GM21619 (cell line): Measurements from ENCODE around the gene TXNL4B.

Experiments
- ATAC-seq: cut with Tn5 transposase; IDR thresholded peaks from one replicate; pipeline ENCODE4 v1.9.1; 2021; ENCODE audit not compliant: unreplicated experiment

TXNL4B gene

DNA sequence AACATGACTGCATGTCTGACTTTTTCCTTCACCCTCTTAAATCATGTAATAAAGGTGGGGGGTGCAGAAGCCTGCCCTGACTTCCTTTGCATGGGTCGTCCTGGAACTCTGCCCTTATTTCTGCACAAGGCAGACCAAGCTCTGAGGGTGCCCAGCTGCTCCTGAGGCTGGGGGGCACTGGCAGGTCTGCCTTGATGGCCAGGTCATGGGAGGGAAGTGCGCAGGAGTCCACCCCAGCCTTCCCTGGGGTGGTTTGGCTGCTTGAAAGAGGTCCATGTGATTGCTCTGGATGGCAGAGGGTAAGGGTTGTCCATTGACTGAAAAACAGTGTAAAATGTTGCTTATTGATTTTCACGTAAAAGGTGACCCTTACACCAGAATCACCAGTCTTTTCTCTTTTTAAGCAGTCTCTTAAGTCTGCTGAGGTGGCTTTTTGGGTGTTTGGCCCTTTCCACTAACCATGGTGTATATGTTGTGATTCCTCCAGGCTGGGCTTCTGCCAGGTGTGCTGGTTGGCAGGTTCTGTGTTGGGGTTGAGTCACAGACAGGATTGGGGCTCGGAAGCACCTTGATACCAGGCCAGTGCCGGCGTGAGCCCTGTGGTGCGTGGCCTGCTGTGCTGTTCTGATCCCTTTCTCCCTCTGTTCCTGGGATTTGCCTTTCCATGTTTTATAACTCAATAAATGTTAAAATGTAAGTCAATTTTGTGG lies 19.6 kb upstream of the TXNL4B start:
- no peak for ATAC-seq

- no peak for ATAC-seq
Measured at GRCh38 chr16:72112452-72112792, 19.0 kb upstream of the TXNL4B start.

- no peak for ATAC-seq
Measured at GRCh38 chr16:72111657-72112451, 18.4 kb upstream of the TXNL4B start.

- no peak for ATAC-seq
Measured at GRCh38 chr16:72110662-72111615, 17.5 kb upstream of the TXNL4B start.

- ATAC-seq, result no peak
Measured at GRCh38 chr16:72109966-72110530, 16.6 kb upstream of the TXNL4B start.

DNA sequence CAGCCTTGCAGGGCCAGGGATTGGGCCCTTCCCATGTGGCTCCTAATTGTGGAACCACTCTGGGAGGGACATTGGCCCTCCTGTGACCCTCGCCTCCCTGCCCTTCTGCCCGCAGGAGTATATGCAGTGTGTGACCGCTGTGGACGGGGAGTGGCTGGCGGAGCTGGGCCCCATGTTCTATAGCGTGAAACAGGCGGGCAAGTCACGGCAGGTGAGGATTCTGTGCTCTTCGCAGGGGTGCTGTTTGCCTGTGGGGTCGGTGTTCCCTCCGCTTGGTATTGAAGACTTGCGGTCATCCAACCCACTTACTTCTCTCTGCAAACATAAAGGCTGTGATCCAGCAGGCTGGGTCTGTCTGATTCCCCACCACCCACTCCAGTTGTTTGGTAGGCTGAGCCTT lies 15.9 kb upstream of the TXNL4B start:
- ATAC-seq, result no peak

- ATAC-seq, result no peak
Measured at GRCh38 chr16:72108353-72109102, 15.1 kb upstream of the TXNL4B start.

DNA sequence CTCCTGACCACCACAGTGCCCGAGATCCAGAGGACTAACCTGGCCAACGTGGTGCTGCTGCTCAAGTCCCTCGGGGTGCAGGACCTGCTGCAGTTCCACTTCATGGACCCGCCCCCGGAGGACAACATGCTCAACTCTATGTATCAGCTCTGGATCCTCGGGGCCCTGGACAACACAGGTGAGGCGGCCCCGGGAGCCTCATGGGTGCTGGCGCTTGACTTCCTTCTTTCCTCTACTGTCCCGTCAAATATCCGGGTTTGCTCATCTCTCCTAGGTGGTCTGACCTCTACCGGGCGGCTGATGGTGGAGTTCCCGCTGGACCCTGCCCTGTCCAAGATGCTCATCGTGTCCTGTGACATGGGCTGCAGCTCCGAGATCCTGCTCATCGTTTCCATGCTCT lies 14.0 kb upstream of the TXNL4B start:
- no peak for ATAC-seq

DNA sequence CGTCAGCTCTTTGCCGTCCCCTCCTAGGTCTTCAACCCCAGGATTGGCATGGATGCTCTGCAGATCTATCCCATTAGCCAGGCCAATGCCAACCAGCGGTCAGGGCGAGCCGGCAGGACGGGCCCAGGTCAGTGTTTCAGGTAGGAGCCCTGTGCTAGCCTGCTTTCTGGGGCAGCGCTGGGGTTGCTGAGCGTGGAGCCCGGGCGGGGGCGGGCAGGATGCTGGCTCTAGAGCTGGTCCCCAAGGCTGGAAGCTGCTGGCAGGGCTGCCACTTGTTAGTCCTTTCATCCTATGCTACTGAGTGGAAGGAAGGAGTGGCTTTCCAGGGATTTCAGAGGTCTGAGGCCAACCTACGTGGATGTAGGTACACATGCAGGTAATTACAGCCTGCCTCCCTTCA lies 12.6 kb upstream of the TXNL4B start:
- no peak for ATAC-seq

- ATAC-seq, result no peak
Measured at GRCh38 chr16:72104905-72105304, 11.5 kb upstream of the TXNL4B start.

GRCh38 chr16:72101195-72101594 lies 7.8 kb upstream of the TXNL4B start:
- no peak for ATAC-seq

- peak; percentile 75 for ATAC-seq
Measured at GRCh38 chr16:72099377-72099818, 6.0 kb upstream of the TXNL4B start.

DNA sequence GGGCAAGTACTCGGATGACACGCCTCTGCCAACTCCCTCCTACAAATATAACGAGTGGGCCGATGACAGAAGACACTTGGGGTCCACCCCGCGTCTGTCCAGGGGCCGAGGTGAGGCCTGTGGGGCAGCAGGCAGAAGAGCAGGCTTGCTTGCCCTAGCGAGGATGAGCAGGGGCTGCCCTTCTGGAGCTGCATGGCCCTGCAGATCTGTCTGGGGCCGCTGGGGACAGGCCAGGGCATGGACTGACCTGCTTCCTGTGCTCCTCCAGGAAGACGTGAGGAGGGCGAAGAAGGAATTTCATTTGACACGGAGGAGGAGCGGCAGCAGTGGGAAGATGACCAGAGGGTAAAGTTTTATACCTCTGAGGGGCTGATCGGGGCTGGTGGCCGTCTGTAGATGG lies 5.5 kb upstream of the TXNL4B start:
- ATAC-seq, result no peak

DNA sequence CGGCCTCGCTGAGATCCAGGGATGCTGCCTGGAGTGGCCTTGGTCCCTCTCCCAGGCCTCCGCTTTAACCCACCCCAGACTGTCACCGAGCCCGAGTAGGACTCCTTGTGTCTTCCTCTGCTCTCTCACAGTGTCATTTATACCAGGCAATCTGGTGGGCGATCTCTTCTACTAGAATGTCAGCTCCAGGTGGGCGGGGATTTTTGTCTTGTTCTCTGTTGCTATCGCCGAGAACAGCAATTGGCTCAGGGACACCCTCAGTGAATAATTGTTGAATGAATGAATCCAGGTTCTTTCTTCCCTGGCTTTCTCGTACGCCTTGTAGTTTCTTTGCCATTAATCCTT lies 818 bp upstream of the TXNL4B start:
- ATAC-seq, result no peak

DNA sequence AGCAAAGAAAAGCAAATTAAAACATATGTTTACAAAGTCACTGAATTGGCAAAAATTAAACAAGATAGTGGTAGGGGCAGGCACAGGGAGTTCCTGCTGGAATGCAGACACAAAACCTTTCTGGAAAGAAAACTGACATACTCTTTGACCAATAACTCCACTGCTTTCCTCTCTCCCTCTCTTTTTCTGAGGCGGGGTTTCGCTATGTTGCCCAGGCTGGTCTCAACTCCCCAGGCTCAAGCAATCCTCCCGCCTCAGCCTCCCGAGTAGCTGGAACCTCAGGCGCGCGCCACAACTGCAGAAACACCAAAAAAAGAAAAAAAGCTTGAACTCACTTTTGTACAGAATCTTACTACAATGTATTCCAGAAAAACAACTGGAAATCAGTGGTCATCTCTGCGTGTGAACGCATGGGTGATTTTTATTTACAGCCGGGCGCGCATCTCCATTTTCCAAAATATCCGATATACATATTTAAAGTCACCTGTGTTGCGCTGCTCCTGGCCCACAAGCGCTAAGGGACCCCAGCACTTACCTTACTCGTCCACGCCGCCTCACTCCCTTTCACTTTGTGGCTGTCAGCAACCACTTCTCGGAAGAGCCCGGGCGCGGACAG lies 480 bp downstream of the TXNL4B start:
- ATAC-seq, result no peak

- ATAC-seq, result no peak
Measured at GRCh38 chr16:72091217-72091616, 2.2 kb downstream of the TXNL4B start.

GRCh38 chr16:72085002-72085401 lies 8.4 kb downstream of the TXNL4B start:
- ATAC-seq, result no peak

- ATAC-seq, result no peak
Measured at GRCh38 chr16:72084445-72084844, 9.0 kb downstream of the TXNL4B start.

- ATAC-seq, result no peak
Measured at GRCh38 chr16:72083778-72084404, 9.5 kb downstream of the TXNL4B start.
